ENCODE results near the gene TBCK.

TBCK gene

GRCh38 chr4:106303548-106304281, 12.3 kb downstream of the TBCK start:
- no peak for TF ChIP-seq CTCF (IDR thresholded peaks at IDR 0.05; ENCODE audit: low read depth, low read length)
- no peak for DNase-seq (ENCODE audit: extremely low read depth, low read depth)

GRCh38 chr4:106302062-106302438, 14.0 kb downstream of the TBCK start:
- no peak for TF ChIP-seq CTCF (IDR thresholded peaks at IDR 0.05; ENCODE audit: low read depth, low read length)
- no peak for DNase-seq (ENCODE audit: extremely low read depth, low read depth)

- no peak for DNase-seq (ENCODE audit: extremely low read depth, low read depth)
- no peak for TF ChIP-seq CTCF (IDR thresholded peaks at IDR 0.05; ENCODE audit: low read depth, low read length)
These were observed 14.5 kb downstream of the TBCK start for GRCh38 chr4:106301393-106302061.

- no peak for DNase-seq (ENCODE audit: extremely low read depth, low read depth)
- TF ChIP-seq CTCF (IDR thresholded peaks at IDR 0.05; ENCODE audit: low read depth, low read length): no peak
These were observed 16.0 kb downstream of the TBCK start for GRCh38 chr4:106299977-106300376.

- no peak for TF ChIP-seq CTCF (IDR thresholded peaks at IDR 0.05; ENCODE audit: low read depth, low read length)
- DNase-seq (ENCODE audit: extremely low read depth, low read depth): no peak
These were observed 18.6 kb downstream of the TBCK start for GRCh38 chr4:106297245-106298035.

- TF ChIP-seq CTCF (IDR thresholded peaks at IDR 0.05; ENCODE audit: low read depth, low read length): no peak
- no peak for DNase-seq (ENCODE audit: extremely low read depth, low read depth)
These were observed 21.9 kb downstream of the TBCK start for GRCh38 chr4:106294062-106294461.

- no peak for TF ChIP-seq CTCF (IDR thresholded peaks at IDR 0.05; ENCODE audit: low read depth, low read length)
- DNase-seq (ENCODE audit: extremely low read depth, low read depth): no peak
These were observed 24.3 kb downstream of the TBCK start for GRCh38 chr4:106291678-106292077.

All from AG09319 (cell line).